Kidney (tissue), 11 donors: Measurements from ENCODE around the gene KCNJ18. TPM values are rescaled to one million over a fixed set of nuclear protein-coding genes. Genes with fewer than 3 reads are reported as not detected.
"Not testable (repeated sequence)": the region's sequence is repeated elsewhere in the genome, so short reads cannot be mapped to it uniquely, and the experiment has no call there.

Source experiments
- DNase-seq, 5 donors: peaks; one replicate each; pipeline ENCODE4 v3.0.0-alpha.2; 2013 to 2020
- FAIRE-seq: peaks from 2 replicates; lab custom pipeline; 2012; peaks lifted over from hg19 to GRCh38; lab: Jason Lieb, UNC
- H3K27ac ChIP-seq, 2 donors: one replicate each; pipeline ENCODE4 v1.7.0; 2013; ENCODE audit warnings: low read depth in 2 of 2, low read length in 2 of 2, inconsistent platforms in 1 of 2
- H3K27me3 ChIP-seq: one replicate; pipeline ENCODE4 v1.7.1; 2013; ENCODE audit warnings: low read length, inconsistent platforms; ENCODE audit not compliant: control insufficient read depth, insufficient read depth
- H3K36me3 ChIP-seq, 3 donors: one replicate each; pipeline versions ENCODE4 v1.7.0 to v1.7.1; 2013; ENCODE audit warnings: low read length in 3 of 3, control low read depth in 1 of 3, inconsistent platforms in 1 of 3; ENCODE audit not compliant: insufficient read depth in 3 of 3, control insufficient read depth in 2 of 3
- H3K4me1 ChIP-seq, 3 donors: one replicate each; pipeline versions ENCODE4 v1.7.0 to v1.7.1; 2013; ENCODE audit warnings: low read length in 3 of 3, inconsistent platforms in 1 of 3, low read depth in 1 of 3; ENCODE audit not compliant: control insufficient read depth in 2 of 3, insufficient read depth in 2 of 3
- H3K4me3 ChIP-seq, 3 donors: one replicate each; pipeline versions ENCODE4 v1.7.0 to v1.8.1; 2013; ENCODE audit warnings: low read length in 3 of 3, control low read depth in 1 of 3, inconsistent platforms in 1 of 3
- H3K9ac ChIP-seq, 3 donors: one replicate each; pipeline versions ENCODE4 v1.7.0 to v1.7.1; 2013; ENCODE audit warnings: low read length in 3 of 3, control low read depth in 1 of 3, inconsistent platforms in 1 of 3
- H3K9me3 ChIP-seq, 3 donors: one replicate each; pipeline versions ENCODE4 v1.7.0 to v1.7.1; 2013; ENCODE audit warnings: low read length in 3 of 3, control low read depth in 1 of 3, inconsistent platforms in 1 of 3; ENCODE audit not compliant: control insufficient read depth in 2 of 3, insufficient read depth in 1 of 3
- intact Hi-C: fragments of 100-400 bp; cut with DNase I; formaldehyde crosslinking; loops from one replicate; pipeline ENCODE4 v1.11.1; 2022
- polyA plus RNA-seq: library from polyadenylated mRNA; stranded (reverse); fragments of 350-450 nt; fragmentation: Illumina TruSeq; extraction: RNeasy Lipid Tissue Mini Kit (QIAGEN cat#74804); gene quantifications from one replicate; pipeline ENCODE4 v1.2.3, GENCODE V29; 2014; ENCODE audit warnings: low read depth, low replicate concordance; ENCODE audit not compliant: insufficient read depth
- total RNA-seq: library from RNA; stranded (reverse); fragmentation: NEBNext Ultra II Directional; extraction: Animal tissue kit (Norgen Biotek cat#: 25700); gene quantifications from one replicate; pipeline ENCODE4 v1.2.1, GENCODE V29; 2021
- donor health status: control.
- donor health status: control.
- donor health status: DM: yes; HTN: yes; CAD: no.
- donor health status: Normal renal cell carcinoma (clear cell type).

Gene KCNJ18
- total and polyA plus RNA-seq, 2 donors from 2014 or later = not detected

DNA sequence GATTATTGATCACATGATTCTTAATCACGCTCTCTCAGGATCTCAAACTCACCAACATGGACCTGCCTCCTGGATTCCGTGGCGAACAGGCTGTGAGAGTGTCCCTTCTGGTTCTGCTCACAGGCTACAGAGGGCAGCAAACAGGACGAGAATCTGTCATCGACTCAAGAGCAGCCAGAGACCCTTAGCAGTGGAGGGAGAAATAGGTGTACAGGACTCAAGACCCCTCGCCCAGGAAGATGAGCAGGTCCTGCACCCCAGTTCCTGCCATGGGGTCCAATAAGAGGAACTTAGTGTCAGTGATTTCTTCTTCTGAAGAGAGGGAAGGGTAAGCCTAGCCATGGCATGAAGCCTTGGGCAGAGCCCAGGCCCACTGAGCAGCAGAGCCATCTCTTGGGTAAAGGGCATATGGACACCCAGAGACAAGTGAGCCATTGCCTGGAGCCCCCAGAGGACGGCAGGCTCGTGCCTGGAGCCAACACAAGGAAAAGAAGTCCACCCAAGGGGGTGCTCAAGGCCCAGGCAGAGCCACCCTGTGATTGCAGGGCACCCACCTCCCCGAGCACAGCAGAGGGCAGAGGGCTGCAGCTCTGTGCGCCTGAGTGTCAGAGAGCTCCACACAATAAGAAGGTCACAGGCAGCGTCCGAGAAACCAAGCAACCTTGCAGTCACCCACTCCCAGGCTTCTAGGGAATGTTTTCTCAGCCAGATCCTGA, 27.3 kb downstream of the KCNJ18 start:
- not testable (repeated sequence) for H3K27ac ChIP-seq

DNA sequence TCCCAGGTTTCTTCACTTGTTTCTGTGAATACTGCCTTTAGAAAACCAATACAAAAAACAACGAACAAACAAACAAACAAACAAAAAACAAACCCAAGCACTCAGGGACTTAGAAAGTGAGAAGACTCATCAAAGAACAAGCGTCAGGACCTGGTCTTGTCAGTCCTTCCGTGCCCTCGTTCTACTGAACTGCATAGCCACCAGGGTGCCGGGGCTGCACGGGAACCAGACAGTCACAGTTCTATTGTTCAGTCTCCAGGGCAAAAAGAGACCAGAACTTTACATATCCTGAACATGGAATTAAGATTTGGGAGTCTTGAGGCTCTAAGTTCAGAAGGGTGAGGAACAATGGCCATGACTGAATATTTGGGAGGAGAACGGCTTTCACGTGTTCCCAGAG, 28.2 kb downstream of the KCNJ18 start:
- not testable (repeated sequence) for DNase-seq, FAIRE-seq

More for the DNA sequence above, 27.3 kb downstream of the KCNJ18 start:
- intact Hi-C loops, H3K36me3 ChIP-seq, H3K27me3 ChIP-seq, H3K4me3 ChIP-seq, H3K4me1 ChIP-seq, H3K9ac ChIP-seq, H3K9me3 ChIP-seq, DNase-seq, FAIRE-seq: not testable (repeated sequence)

GRCh38 chr17:21722268-21722667, 29.9 kb downstream of the KCNJ18 start:
- H3K4me3 ChIP-seq, H3K27me3 ChIP-seq, H3K36me3 ChIP-seq, DNase-seq, FAIRE-seq, H3K4me1 ChIP-seq, H3K27ac ChIP-seq, H3K9ac ChIP-seq, intact Hi-C loops, H3K9me3 ChIP-seq: not testable (repeated sequence)

More for the DNA sequence above, 28.2 kb downstream of the KCNJ18 start:
- H3K4me1 ChIP-seq, H3K4me3 ChIP-seq, H3K9ac ChIP-seq, H3K27me3 ChIP-seq, H3K36me3 ChIP-seq, H3K9me3 ChIP-seq, H3K27ac ChIP-seq, intact Hi-C loops: not testable (repeated sequence)

DNA sequence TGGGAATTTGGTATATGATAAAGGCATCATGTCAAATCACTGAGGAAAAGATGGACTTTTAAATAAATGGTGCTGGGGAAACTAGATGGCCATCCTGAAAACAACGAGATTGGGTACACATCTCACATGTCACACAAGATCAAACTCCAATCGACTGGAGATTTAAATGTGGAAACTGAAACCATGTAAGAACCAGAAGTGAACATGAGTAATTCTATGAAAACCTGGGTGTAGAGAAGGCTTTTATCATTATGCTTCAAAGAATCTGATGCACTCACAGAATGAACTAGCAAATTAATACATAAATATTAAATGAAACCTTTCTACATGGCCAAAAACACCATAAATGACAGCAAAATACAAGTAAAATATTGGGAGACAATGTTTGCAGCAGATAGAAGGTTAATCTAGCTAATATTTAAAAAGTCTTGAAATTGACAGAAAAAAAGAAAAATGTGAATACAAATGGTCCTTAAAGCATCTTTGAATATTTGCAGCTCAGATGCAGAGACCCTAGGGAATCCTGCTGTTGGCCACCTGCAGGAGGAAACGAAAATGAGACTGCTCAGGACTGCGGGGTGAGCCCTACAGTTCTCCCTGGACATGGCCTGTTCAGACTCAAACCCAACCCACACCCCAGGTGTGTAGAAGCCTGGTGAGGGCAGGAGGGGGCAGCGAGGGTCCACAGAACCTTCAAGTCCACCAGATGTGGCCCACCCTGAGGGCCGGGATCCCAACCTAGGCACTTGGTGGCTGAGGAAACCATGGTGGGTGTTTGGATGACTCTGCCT, 32.1 kb downstream of the KCNJ18 start:
- H3K36me3 ChIP-seq, FAIRE-seq, intact Hi-C loops, H3K9me3 ChIP-seq, DNase-seq, H3K9ac ChIP-seq, H3K27me3 ChIP-seq, H3K4me1 ChIP-seq, H3K27ac ChIP-seq, H3K4me3 ChIP-seq: not testable (repeated sequence)

DNA sequence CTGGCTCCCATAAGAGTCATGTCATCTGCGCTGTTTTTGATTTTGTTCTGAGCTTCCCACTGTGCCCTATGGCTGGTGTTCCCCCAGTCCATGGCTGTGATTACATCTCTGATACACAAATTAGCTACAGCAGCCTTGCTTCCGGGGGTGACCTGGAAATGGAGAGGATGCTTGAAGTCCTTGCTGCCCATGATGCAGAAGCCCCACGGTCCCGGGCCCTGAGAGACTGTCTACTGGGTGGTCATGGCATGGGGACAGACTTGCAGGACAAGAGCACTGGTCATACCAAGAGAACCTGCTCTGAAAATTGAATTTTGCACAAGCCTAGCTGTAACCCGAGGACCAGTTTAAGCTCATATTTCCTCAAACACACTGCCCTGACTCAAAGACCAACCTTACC, 38.8 kb downstream of the KCNJ18 start:
- H3K36me3 ChIP-seq, DNase-seq, H3K4me1 ChIP-seq, H3K4me3 ChIP-seq, H3K9ac ChIP-seq, H3K27ac ChIP-seq, H3K9me3 ChIP-seq, FAIRE-seq, H3K27me3 ChIP-seq, intact Hi-C loops: not testable (repeated sequence)

DNA sequence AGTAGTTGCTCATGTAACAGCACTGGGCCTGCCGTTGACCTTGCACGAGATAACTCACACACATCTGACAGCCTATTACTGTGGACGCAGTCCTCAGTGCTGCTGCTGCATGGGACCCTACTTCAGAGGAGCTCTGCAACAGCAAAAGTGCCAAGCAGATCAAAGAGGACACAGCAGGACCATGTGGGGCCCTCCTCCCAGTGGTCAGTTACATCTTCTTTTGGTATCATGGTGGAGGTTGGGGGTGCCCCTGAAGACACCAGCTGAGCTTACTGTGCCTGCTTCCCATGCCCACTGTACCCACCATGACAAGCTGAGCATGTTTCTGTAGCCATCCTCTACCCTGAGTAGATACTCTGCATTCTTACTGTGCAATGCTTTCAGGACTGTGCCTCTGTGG, 41.6 kb downstream of the KCNJ18 start:
- intact Hi-C loops, H3K4me3 ChIP-seq, H3K9ac ChIP-seq, FAIRE-seq, H3K36me3 ChIP-seq, DNase-seq, H3K27me3 ChIP-seq, H3K9me3 ChIP-seq, H3K27ac ChIP-seq, H3K4me1 ChIP-seq: not testable (repeated sequence)

- H3K27me3 ChIP-seq, DNase-seq, H3K9ac ChIP-seq, intact Hi-C loops, H3K36me3 ChIP-seq, H3K9me3 ChIP-seq, H3K4me1 ChIP-seq, H3K4me3 ChIP-seq, H3K27ac ChIP-seq, FAIRE-seq: not testable (repeated sequence)
These were observed 43.5 kb downstream of the KCNJ18 start for GRCh38 chr17:21735814-21736213.

- H3K27me3 ChIP-seq, H3K4me3 ChIP-seq, intact Hi-C loops, H3K4me1 ChIP-seq, FAIRE-seq, H3K36me3 ChIP-seq, H3K27ac ChIP-seq, H3K9me3 ChIP-seq, DNase-seq, H3K9ac ChIP-seq: not testable (repeated sequence)
These were observed 44.8 kb downstream of the KCNJ18 start for GRCh38 chr17:21737015-21737580.
